ENCODE measurements around the gene NGFR.

- TF ChIP-seq, protein P1, sequence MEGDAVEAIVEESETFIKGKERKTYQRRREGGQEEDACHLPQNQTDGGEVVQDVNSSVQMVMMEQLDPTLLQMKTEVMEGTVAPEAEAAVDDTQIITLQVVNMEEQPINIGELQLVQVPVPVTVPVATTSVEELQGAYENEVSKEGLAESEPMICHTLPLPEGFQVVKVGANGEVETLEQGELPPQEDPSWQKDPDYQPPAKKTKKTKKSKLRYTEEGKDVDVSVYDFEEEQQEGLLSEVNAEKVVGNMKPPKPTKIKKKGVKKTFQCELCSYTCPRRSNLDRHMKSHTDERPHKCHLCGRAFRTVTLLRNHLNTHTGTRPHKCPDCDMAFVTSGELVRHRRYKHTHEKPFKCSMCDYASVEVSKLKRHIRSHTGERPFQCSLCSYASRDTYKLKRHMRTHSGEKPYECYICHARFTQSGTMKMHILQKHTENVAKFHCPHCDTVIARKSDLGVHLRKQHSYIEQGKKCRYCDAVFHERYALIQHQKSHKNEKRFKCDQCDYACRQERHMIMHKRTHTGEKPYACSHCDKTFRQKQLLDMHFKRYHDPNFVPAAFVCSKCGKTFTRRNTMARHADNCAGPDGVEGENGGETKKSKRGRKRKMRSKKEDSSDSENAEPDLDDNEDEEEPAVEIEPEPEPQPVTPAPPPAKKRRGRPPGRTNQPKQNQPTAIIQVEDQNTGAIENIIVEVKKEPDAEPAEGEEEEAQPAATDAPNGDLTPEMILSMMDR (IDR thresholded peaks at IDR 0.05) = no peak
- TF ChIP-seq POLR2AphosphoS5 (IDR thresholded peaks at IDR 0.05) (no peak), POLR2A (IDR thresholded peaks at IDR 0.05) (no peak)
Measured at GRCh38 chr17:49552070-49552751, 57.1 kb downstream of the NGFR start.

All from gastroesophageal sphincter (tissue), 3 donors.